Dermis microvascular lymphatic vessel endothelial cell (primary cell): Measurements from ENCODE around the gene OTULINL. TPM values are rescaled to one million over a fixed set of nuclear protein-coding genes. Genes with fewer than 3 reads are reported as not detected.
"Not testable (repeated sequence)": the region's sequence is repeated elsewhere in the genome, so short reads cannot be mapped to it uniquely, and the experiment has no call there.

Experiments used
- DNase-seq, 2 donors: peaks; one replicate each; pipeline versions ENCODE4 v3.0.0 to v3.0.0-alpha.2; 2010; ENCODE audit warnings: low read depth in 2 of 2
- total RNA-seq: library from RNA; depleted of rRNA; stranded (reverse); fragments of >200 nt; gene quantifications from 2 replicates; pipeline ENCODE4 v1.2.1, GENCODE V29; 2014

OTULINL gene
- total RNA-seq = 0.26 and 1.1 TPM in 2 replicates

- DNase-seq = peak; percentile 23 to 76
These were observed at the start of gene OTULINL for GRCh38 chr5:14581106-14581890. TSS of gene OTULINL (plus strand) at chr5:14581792. CDS start at chr5:14581895, 103 bp downstream.

- DNase-seq = no peak
These were observed 49.4 kb upstream of the OTULINL start for GRCh38 chr5:14532180-14532579.

GRCh38 chr5:14534773-14535172 lies 46.8 kb upstream of the OTULINL start:
- no peak for DNase-seq

- DNase-seq = no peak
These were observed 36.3 kb upstream of the OTULINL start for GRCh38 chr5:14545308-14545707.

GRCh38 chr5:14545862-14546261 lies 35.7 kb upstream of the OTULINL start:
- no peak for DNase-seq

- DNase-seq = no peak
These were observed 33.9 kb upstream of the OTULINL start for GRCh38 chr5:14547666-14548065.

- DNase-seq = no peak
These were observed 30.4 kb upstream of the OTULINL start for GRCh38 chr5:14551211-14551610.

GRCh38 chr5:14552017-14552416 lies 29.6 kb upstream of the OTULINL start:
- DNase-seq = no peak

- DNase-seq = not testable (repeated sequence)
These were observed 27.3 kb upstream of the OTULINL start for GRCh38 chr5:14554288-14554687.

GRCh38 chr5:14556015-14556414 lies 25.6 kb upstream of the OTULINL start:
- DNase-seq = no peak

- DNase-seq = no peak
These were observed 24.3 kb upstream of the OTULINL start for GRCh38 chr5:14557203-14557770.

- DNase-seq = no peak
These were observed 23.7 kb upstream of the OTULINL start for GRCh38 chr5:14557791-14558415.

GRCh38 chr5:14560091-14560595 lies 21.4 kb upstream of the OTULINL start:
- no peak for DNase-seq

GRCh38 chr5:14561741-14562140 lies 19.9 kb upstream of the OTULINL start:
- DNase-seq = no peak

GRCh38 chr5:14568333-14568732 lies 13.3 kb upstream of the OTULINL start:
- no peak for DNase-seq

- no peak for DNase-seq
These were observed 11.5 kb upstream of the OTULINL start for GRCh38 chr5:14569948-14570691.

GRCh38 chr5:14571901-14572300 lies 9.7 kb upstream of the OTULINL start:
- DNase-seq = no peak

- no peak for DNase-seq
These were observed 9.2 kb upstream of the OTULINL start for GRCh38 chr5:14572385-14572784.

- DNase-seq = no peak
These were observed 8.8 kb upstream of the OTULINL start for GRCh38 chr5:14572836-14573235.

GRCh38 chr5:14574096-14574495 lies 7.5 kb upstream of the OTULINL start:
- no peak for DNase-seq

GRCh38 chr5:14574891-14575508 lies 6.6 kb upstream of the OTULINL start:
- no peak for DNase-seq
